Skeletal muscle tissue (tissue), 4 donors: ENCODE measurements around the gene ERICH3. TPM values are rescaled to one million over a fixed set of nuclear protein-coding genes. Genes with fewer than 3 reads are reported as not detected.

Source experiments
- H3K27ac ChIP-seq: one replicate; pipeline ENCODE4 v1.7.0; 2013; ENCODE audit warnings: mild to moderate bottlenecking, low read depth, low read length, inconsistent platforms
- H3K27me3 ChIP-seq, 3 donors: one replicate each; pipeline ENCODE4 v1.7.0; 2013; ENCODE audit warnings: low read length in 3 of 3; ENCODE audit not compliant: control insufficient read depth in 3 of 3, insufficient read depth in 3 of 3
- H3K36me3 ChIP-seq, 3 donors: one replicate each; pipeline ENCODE4 v1.7.0; 2013; ENCODE audit warnings: low read length in 3 of 3; ENCODE audit not compliant: control insufficient read depth in 3 of 3, insufficient read depth in 3 of 3
- H3K4me1 ChIP-seq, 3 donors: one replicate each; pipeline ENCODE4 v1.7.0; 2013; ENCODE audit warnings: low read length in 3 of 3, mild to moderate bottlenecking in 3 of 3; ENCODE audit not compliant: control insufficient read depth in 3 of 3, insufficient read depth in 3 of 3
- H3K4me3 ChIP-seq, 3 donors: one replicate each; pipeline ENCODE4 v1.7.0; 2013; ENCODE audit warnings: low read length in 3 of 3
- H3K9ac ChIP-seq, 3 donors: one replicate each; pipeline ENCODE4 v1.7.0; 2013; ENCODE audit warnings: low read length in 3 of 3, mild to moderate bottlenecking in 3 of 3, moderate library complexity in 2 of 3, low read depth in 1 of 3
- H3K9me3 ChIP-seq, 3 donors: one replicate each; pipeline ENCODE4 v1.7.0; 2013; ENCODE audit warnings: low read length in 3 of 3; ENCODE audit not compliant: control insufficient read depth in 3 of 3
- total RNA-seq: library from RNA; depleted of rRNA; stranded (reverse); fragments of >200 nt; gene quantifications from one replicate; pipeline ENCODE4 v1.2.3, GENCODE V29; 2014
- donor health status: Osteomylitis.

ERICH3 gene
- total RNA-seq, 1 donor from 2014 or later = not detected

GRCh38 chr1:74641161-74641560 lies 32.4 kb downstream of the ERICH3 start:
- Histone ChIP-seq H3K9ac (no peak overlapping the region), H3K36me3 (no peaks in the 10 kb centered on the region), H3K4me3 (no peak overlapping the region), H3K27me3 (no peaks in the 10 kb centered on the region), H3K4me1 (no peaks in the 10 kb centered on the region), H3K9me3 (no peaks in the 10 kb centered on the region), H3K27ac (no peak overlapping the region)

- Histone ChIP-seq H3K27ac (no peak overlapping the region), H3K9ac (no peak overlapping the region), H3K9me3 (no peaks in the 10 kb centered on the region), H3K36me3 (no peaks in the 10 kb centered on the region), H3K4me3 (no peak overlapping the region), H3K27me3 (no peaks in the 10 kb centered on the region), H3K4me1 (no peaks in the 10 kb centered on the region)
Observed at GRCh38 chr1:74637296-74637695, 36.3 kb downstream of the ERICH3 start.

GRCh38 chr1:74629283-74629682 lies 44.3 kb downstream of the ERICH3 start:
- Histone ChIP-seq H3K4me1 (no peaks in the 10 kb centered on the region), H3K9me3 (no peaks in the 10 kb centered on the region), H3K4me3 (no peak overlapping the region), H3K36me3 (no peaks in the 10 kb centered on the region), H3K27ac (no peak overlapping the region), H3K27me3 (no peaks in the 10 kb centered on the region), H3K9ac (no peak overlapping the region)

- H3K4me1 ChIP-seq = no peaks in the 10 kb centered on the region
- H3K9me3 ChIP-seq = no peaks in the 10 kb centered on the region
- H3K4me3 ChIP-seq = no peak overlapping the region
- no peak overlapping the region for H3K9ac ChIP-seq
- no peaks in the 10 kb centered on the region for H3K36me3 ChIP-seq
- no peak overlapping the region for H3K27ac ChIP-seq
- H3K27me3 ChIP-seq = no peaks in the 10 kb centered on the region
Observed at GRCh38 chr1:74623716-74624115, 49.9 kb downstream of the ERICH3 start.

- Histone ChIP-seq H3K27me3 (no peaks in the 10 kb centered on the region), H3K9me3 (no peaks in the 10 kb centered on the region), H3K36me3 (no peaks in the 10 kb centered on the region), H3K4me3 (no peak overlapping the region), H3K9ac (no peak overlapping the region), H3K4me1 (no peaks in the 10 kb centered on the region), H3K27ac (no peak overlapping the region)
Observed at GRCh38 chr1:74620242-74620641, 53.4 kb downstream of the ERICH3 start.

- Histone ChIP-seq H3K4me3 (no peak overlapping the region), H3K27me3 (no peaks in the 10 kb centered on the region), H3K27ac (no peak overlapping the region), H3K4me1 (no peaks in the 10 kb centered on the region), H3K9me3 (no peaks in the 10 kb centered on the region), H3K9ac (no peak overlapping the region), H3K36me3 (no peaks in the 10 kb centered on the region)
Observed at GRCh38 chr1:74618974-74619373, 54.6 kb downstream of the ERICH3 start.

- no peaks in the 10 kb centered on the region for H3K9me3 ChIP-seq
Observed at GRCh38 chr1:74613894-74614293, 59.7 kb downstream of the ERICH3 start.

GRCh38 chr1:74611887-74612286 lies 61.7 kb downstream of the ERICH3 start:
- Histone ChIP-seq H3K4me1 (no peaks in the 10 kb centered on the region), H3K27me3 (no peaks in the 10 kb centered on the region), H3K9me3 (no peaks in the 10 kb centered on the region), H3K9ac (no peak overlapping the region), H3K27ac (no peak overlapping the region), H3K4me3 (no peak overlapping the region), H3K36me3 (no peaks in the 10 kb centered on the region)

More at GRCh38 chr1:74613894-74614293, 59.7 kb downstream of the ERICH3 start:
- Histone ChIP-seq H3K4me3 (no peak overlapping the region), H3K4me1 (no peaks in the 10 kb centered on the region), H3K9ac (no peak overlapping the region), H3K27me3 (no peaks in the 10 kb centered on the region), H3K27ac (no peak overlapping the region), H3K36me3 (no peaks in the 10 kb centered on the region)

GRCh38 chr1:74610961-74611360 lies 62.6 kb downstream of the ERICH3 start:
- H3K4me1 ChIP-seq = no peaks in the 10 kb centered on the region

GRCh38 chr1:74609810-74610371 lies 63.7 kb downstream of the ERICH3 start:
- Histone ChIP-seq H3K9ac (no peak overlapping the region), H3K4me3 (no peak overlapping the region), H3K36me3 (no peaks in the 10 kb centered on the region)

More at GRCh38 chr1:74610961-74611360, 62.6 kb downstream of the ERICH3 start:
- Histone ChIP-seq H3K9me3 (no peaks in the 10 kb centered on the region), H3K27me3 (no peaks in the 10 kb centered on the region), H3K36me3 (no peaks in the 10 kb centered on the region), H3K4me3 (no peak overlapping the region), H3K9ac (no peak overlapping the region), H3K27ac (no peak overlapping the region)

More at GRCh38 chr1:74609810-74610371, 63.7 kb downstream of the ERICH3 start:
- H3K27ac ChIP-seq = no peak overlapping the region
- H3K9me3 ChIP-seq = no peaks in the 10 kb centered on the region
- H3K4me1 ChIP-seq = no peaks in the 10 kb centered on the region
- no peaks in the 10 kb centered on the region for H3K27me3 ChIP-seq
